H9 (cell line): ENCODE results near the gene ZNF652. TPM values are rescaled to one million over a fixed set of nuclear protein-coding genes. Genes with fewer than 3 reads are reported as not detected.

Experiments
- DNase-seq: peaks from one replicate; pipeline ENCODE4 v3.0.0-alpha.2; 2017
- H2AFZ ChIP-seq: one replicate; pipeline ENCODE4 v1.6.1; 2013; ENCODE audit warnings: mild to moderate bottlenecking, low read length, control low read depth, moderate library complexity
- H2AK5ac ChIP-seq: 2 replicates; pipeline ENCODE4 v1.6.1; 2013; ENCODE audit warnings: low read length, control low read depth, mixed read lengths; ENCODE audit not compliant: insufficient read length
- H2BK120ac ChIP-seq: one replicate; pipeline ENCODE4 v1.6.1; 2013; ENCODE audit warnings: low read depth, mild to moderate bottlenecking, low read length, control low read depth, inconsistent platforms; ENCODE audit not compliant: poor library complexity, severe bottlenecking
- H2BK12ac ChIP-seq: 2 replicates; pipeline ENCODE4 v1.6.1; 2013; ENCODE audit warnings: low read length, control low read depth, mixed read lengths, low read depth; ENCODE audit not compliant: insufficient read length
- H2BK15ac ChIP-seq: 2 replicates; pipeline ENCODE4 v1.6.1; 2013; ENCODE audit warnings: low read depth, low read length, control low read depth
- H2BK20ac ChIP-seq: one replicate; pipeline ENCODE4 v1.6.1; 2013; ENCODE audit warnings: low read depth, mild to moderate bottlenecking, low read length, control low read depth, inconsistent platforms; ENCODE audit not compliant: poor library complexity, severe bottlenecking
- H2BK5ac ChIP-seq: 2 replicates; pipeline ENCODE4 v1.6.1; 2013; ENCODE audit warnings: low read length, control low read depth, mixed read lengths; ENCODE audit not compliant: insufficient read length
- H3K14ac ChIP-seq: 2 replicates; pipeline ENCODE4 v1.6.1; 2013; ENCODE audit warnings: low read length, control low read depth; ENCODE audit not compliant: insufficient read depth
- H3K18ac ChIP-seq: 2 replicates; pipeline ENCODE4 v1.6.1; 2013; ENCODE audit warnings: low read depth, mild to moderate bottlenecking, mixed read lengths, low read length, control low read depth; ENCODE audit not compliant: insufficient read length
- H3K23ac ChIP-seq: 2 replicates; pipeline ENCODE4 v1.6.1; 2013; ENCODE audit warnings: low read length, control low read depth, mixed read lengths, low read depth; ENCODE audit not compliant: insufficient read length
- H3K23me2 ChIP-seq: 2 replicates; pipeline ENCODE4 v1.6.1; 2013; ENCODE audit warnings: low read depth, mild to moderate bottlenecking, mixed read lengths, low read length, control low read depth; ENCODE audit not compliant: insufficient read length, poor library complexity, severe bottlenecking
- H3K27ac ChIP-seq: 2 replicates; pipeline ENCODE4 v1.5.1; 2013; ENCODE audit warnings: low read length, control low read depth, mixed read lengths, low read depth; ENCODE audit not compliant: insufficient read length
- H3K27me3 ChIP-seq: 2 replicates; pipeline ENCODE4 v1.6.1; 2013; ENCODE audit warnings: low read length, control low read depth, inconsistent platforms; ENCODE audit not compliant: insufficient read depth
- H3K4ac ChIP-seq: 2 replicates; pipeline ENCODE4 v1.6.1; 2013; ENCODE audit warnings: low read depth, mild to moderate bottlenecking, control low read depth, inconsistent platforms, low read length, moderate library complexity
- H3K4me1 ChIP-seq: 2 replicates; pipeline ENCODE4 v1.6.1; 2013; ENCODE audit warnings: low read length, control low read depth, inconsistent platforms; ENCODE audit not compliant: insufficient read depth
- H3K4me2 ChIP-seq: 2 replicates; pipeline ENCODE4 v1.6.1; 2013; ENCODE audit warnings: low read length, control low read depth, mixed read lengths; ENCODE audit not compliant: insufficient read length, insufficient read depth
- H3K56ac ChIP-seq: 2 replicates; pipeline ENCODE4 v1.6.1; 2013; ENCODE audit warnings: low read depth, mild to moderate bottlenecking, mixed read lengths, low read length, control low read depth; ENCODE audit not compliant: insufficient read length
- H3K79me1 ChIP-seq: 2 replicates; pipeline ENCODE4 v1.6.1; 2013; ENCODE audit warnings: low read depth, mild to moderate bottlenecking, moderate library complexity, low read length, control low read depth, inconsistent platforms; ENCODE audit not compliant: insufficient read depth, poor library complexity, severe bottlenecking
- H3K79me2 ChIP-seq: 2 replicates; pipeline ENCODE4 v1.6.1; 2013; ENCODE audit warnings: low read length, control low read depth, inconsistent platforms; ENCODE audit not compliant: insufficient read depth
- H3K9ac ChIP-seq: 2 replicates; pipeline ENCODE4 v1.6.1; 2013; ENCODE audit warnings: low read length, control low read depth, mixed read lengths; ENCODE audit not compliant: insufficient read length; ENCODE audit errors: extremely low read depth
- H3K9me3 ChIP-seq: one replicate; pipeline ENCODE4 v1.6.1; 2013; ENCODE audit warnings: low read depth, low read length, inconsistent platforms; ENCODE audit not compliant: control insufficient read depth
- H3T11ph ChIP-seq: one replicate; pipeline ENCODE4 v1.6.1; 2013; ENCODE audit warnings: mild to moderate bottlenecking, low read length, control low read depth, inconsistent platforms
- H4K20me1 ChIP-seq: one replicate; pipeline ENCODE4 v1.6.1; 2013; ENCODE audit not compliant: control insufficient read depth, insufficient read length, insufficient read depth
- H4K5ac ChIP-seq: 2 replicates; pipeline ENCODE4 v1.6.1; 2013; ENCODE audit warnings: low read depth, mild to moderate bottlenecking, mixed read lengths, low read length, control low read depth; ENCODE audit not compliant: insufficient read length
- H4K8ac ChIP-seq: replicated peaks from 2 replicates; pipeline ENCODE4 v1.6.1; 2013; ENCODE audit warnings: low read length, control low read depth, mixed read lengths, low read depth; ENCODE audit not compliant: insufficient read length
- H4K91ac ChIP-seq: 2 replicates; pipeline ENCODE4 v1.6.1; 2013; ENCODE audit warnings: low read depth, mild to moderate bottlenecking, moderate library complexity, mixed read lengths, low read length, control low read depth; ENCODE audit not compliant: insufficient read length
- H3K27ac Mint-ChIP-seq, 3 experiments: 2 replicates in 2 of 3; 3 replicates in 1 of 3; pipeline ENCODE4 v1.8.0; 2020 to 2021; ENCODE audit warnings: mixed read lengths in 3 of 3, mild to moderate bottlenecking in 1 of 3, moderate library complexity in 1 of 3
- H3K27me3 Mint-ChIP-seq: 2 replicates; pipeline ENCODE4 v1.8.0; 2021; ENCODE audit warnings: low read depth, mild to moderate bottlenecking, moderate library complexity, mixed read lengths
- H3K36me3 Mint-ChIP-seq, 3 experiments: 2 replicates in 2 of 3; 3 replicates in 1 of 3; pipeline ENCODE4 v1.8.0; 2020 to 2021; ENCODE audit warnings: low read depth in 3 of 3, mixed read lengths in 3 of 3; ENCODE audit not compliant: insufficient read depth in 1 of 3
- H3K4me1 Mint-ChIP-seq, 2 experiments: 2 replicates each; pipeline ENCODE4 v1.8.0; 2020; ENCODE audit warnings: mixed read lengths in 2 of 2
- H3K4me3 Mint-ChIP-seq, 2 experiments: 2 replicates in 1 of 2; 3 replicates in 1 of 2; pipeline ENCODE4 v1.8.0; 2020 to 2021; ENCODE audit warnings: mild to moderate bottlenecking in 2 of 2, mixed read lengths in 2 of 2, moderate library complexity in 1 of 2
- H3K9me3 Mint-ChIP-seq, 2 experiments: 2 replicates in 1 of 2; 3 replicates in 1 of 2; pipeline ENCODE4 v1.8.0; 2020; ENCODE audit warnings: mild to moderate bottlenecking in 2 of 2, mixed read lengths in 2 of 2, moderate library complexity in 1 of 2
- WGBS: extraction: QIAGEN DNeasy Blood & Tissue Kit; methylation state at CpG from one replicate; pipeline ENCODE4 v1.1.7; 2013; ENCODE audit warnings: missing lambda C conversion rate, low lambda C conversion rate, mixed read lengths; ENCODE audit not compliant: insufficient read length; ENCODE audit errors: extremely low coverage; 5-methylcytosine and 5-hydroxymethylcytosine counted together
- total RNA-seq: library from RNA; stranded (reverse); gene quantifications from 2 replicates; pipeline ENCODE4 v1.2.1, GENCODE V29; 2021
- TF ChIP-seq, protein P1 (sequence below): fragments of 200-600 bp; sonication (generic); conservative IDR thresholded peaks from 3 replicates; pipeline ENCODE4 v1.8.0; 2021; ENCODE audit warnings: antibody characterized with exemption, mild to moderate bottlenecking

ZNF652 gene
- total RNA-seq, 1 experiment from 2014 or later, result 33.6 TPM

DNA sequence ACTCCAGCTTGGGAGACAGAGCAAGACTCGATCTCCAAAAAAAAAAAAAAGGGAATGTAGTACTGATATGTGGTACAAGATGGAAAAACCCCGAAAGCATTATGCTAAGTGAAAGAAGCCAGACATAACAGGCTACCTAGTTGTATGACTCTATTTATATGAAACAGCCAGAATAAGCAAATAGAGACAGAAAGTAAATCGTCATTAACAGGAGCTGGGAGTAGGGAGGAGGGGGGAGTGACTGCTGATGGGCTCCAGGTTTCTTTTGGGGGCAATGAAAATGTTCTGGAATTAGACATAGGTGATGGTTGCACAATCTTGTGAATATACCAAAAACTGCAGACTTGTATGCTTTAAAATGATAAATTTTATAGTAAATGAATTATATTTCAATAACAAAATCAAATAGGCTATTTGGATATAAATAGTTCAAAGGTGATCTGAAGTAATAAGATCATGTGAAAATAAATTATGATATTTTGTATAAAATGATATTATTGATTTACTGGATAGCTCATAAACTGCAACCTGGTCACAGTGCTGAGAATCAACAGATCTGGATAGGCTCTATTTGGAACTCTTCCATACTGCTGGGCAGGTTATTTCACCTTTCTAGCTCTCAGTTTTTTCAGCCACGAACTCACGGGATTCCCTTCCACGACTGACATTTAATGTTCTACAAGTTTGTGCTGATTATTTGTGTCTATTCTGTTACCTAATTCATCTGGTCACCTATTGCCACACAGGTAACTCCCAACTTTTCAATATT lies 27.1 kb downstream of the ZNF652 start:
- Histone ChIP-seq H2BK12ac (no peak overlapping the region), H2AFZ (no peak overlapping the region), H3K27me3 (no peaks in the 10 kb centered on the region), H3T11ph (no peak overlapping the region), H2BK15ac (no peak overlapping the region), H3K9ac (no peak overlapping the region), H4K5ac (no peak overlapping the region), H2BK20ac (no peak overlapping the region), H3K14ac (no peak overlapping the region), H3K79me1 (peaks cover 5% of the 10 kb centered on the region), H3K4me2 (no peak overlapping the region), H3K23ac (no peak overlapping the region), H2BK5ac (no peak overlapping the region), H3K79me2 (no peaks in the 10 kb centered on the region; the same call in 1 of the 2 replicates), H4K91ac (no peak overlapping the region), H4K20me1 (no peaks in the 10 kb centered on the region), H3K18ac (no peak overlapping the region), H3K56ac (no peak overlapping the region), H3K4me1 (no peaks in the 10 kb centered on the region), H3K9me3 (no peaks in the 10 kb centered on the region), H2AK5ac (no peak overlapping the region), H3K4ac (no peak overlapping the region), H2BK120ac (no peak overlapping the region), H4K8ac (no peak overlapping the region), H3K27ac (no peak overlapping the region), H3K23me2 (no peaks in the 10 kb centered on the region)
- H3K27me3 Mint-ChIP-seq, result no peaks in the 10 kb centered on the region
- TF ChIP-seq, protein P1, sequence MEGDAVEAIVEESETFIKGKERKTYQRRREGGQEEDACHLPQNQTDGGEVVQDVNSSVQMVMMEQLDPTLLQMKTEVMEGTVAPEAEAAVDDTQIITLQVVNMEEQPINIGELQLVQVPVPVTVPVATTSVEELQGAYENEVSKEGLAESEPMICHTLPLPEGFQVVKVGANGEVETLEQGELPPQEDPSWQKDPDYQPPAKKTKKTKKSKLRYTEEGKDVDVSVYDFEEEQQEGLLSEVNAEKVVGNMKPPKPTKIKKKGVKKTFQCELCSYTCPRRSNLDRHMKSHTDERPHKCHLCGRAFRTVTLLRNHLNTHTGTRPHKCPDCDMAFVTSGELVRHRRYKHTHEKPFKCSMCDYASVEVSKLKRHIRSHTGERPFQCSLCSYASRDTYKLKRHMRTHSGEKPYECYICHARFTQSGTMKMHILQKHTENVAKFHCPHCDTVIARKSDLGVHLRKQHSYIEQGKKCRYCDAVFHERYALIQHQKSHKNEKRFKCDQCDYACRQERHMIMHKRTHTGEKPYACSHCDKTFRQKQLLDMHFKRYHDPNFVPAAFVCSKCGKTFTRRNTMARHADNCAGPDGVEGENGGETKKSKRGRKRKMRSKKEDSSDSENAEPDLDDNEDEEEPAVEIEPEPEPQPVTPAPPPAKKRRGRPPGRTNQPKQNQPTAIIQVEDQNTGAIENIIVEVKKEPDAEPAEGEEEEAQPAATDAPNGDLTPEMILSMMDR, result no peak
- H3K36me3 Mint-ChIP-seq, result peaks cover 0 to 2% (median 0%) of the 10 kb centered on the region in 3 experiments; a peak in 1 of 7 replicates
- DNase-seq, result no peak
- H3K9me3 Mint-ChIP-seq, result no peaks in the 10 kb centered on the region
- peaks cover 11 to 18% of the 10 kb centered on the region in 2 experiments for H3K4me1 Mint-ChIP-seq
- no peak overlapping the region for H3K4me3 Mint-ChIP-seq
- no CpG with 5 or more reads among the region's 6 CpGs for WGBS
- peak overlapping the region in 1 of 3 experiments; percentile 65; a peak in 2 of 7 replicates for H3K27ac Mint-ChIP-seq
